COLO668 (cell line): ENCODE results near the gene P4HA1.

Experiments
- DNase-seq: peaks from one replicate; lab custom pipeline; 2025; ENCODE audit not compliant: unreplicated experiment; lab: John Stamatoyannopoulos, UW

Gene P4HA1

DNA sequence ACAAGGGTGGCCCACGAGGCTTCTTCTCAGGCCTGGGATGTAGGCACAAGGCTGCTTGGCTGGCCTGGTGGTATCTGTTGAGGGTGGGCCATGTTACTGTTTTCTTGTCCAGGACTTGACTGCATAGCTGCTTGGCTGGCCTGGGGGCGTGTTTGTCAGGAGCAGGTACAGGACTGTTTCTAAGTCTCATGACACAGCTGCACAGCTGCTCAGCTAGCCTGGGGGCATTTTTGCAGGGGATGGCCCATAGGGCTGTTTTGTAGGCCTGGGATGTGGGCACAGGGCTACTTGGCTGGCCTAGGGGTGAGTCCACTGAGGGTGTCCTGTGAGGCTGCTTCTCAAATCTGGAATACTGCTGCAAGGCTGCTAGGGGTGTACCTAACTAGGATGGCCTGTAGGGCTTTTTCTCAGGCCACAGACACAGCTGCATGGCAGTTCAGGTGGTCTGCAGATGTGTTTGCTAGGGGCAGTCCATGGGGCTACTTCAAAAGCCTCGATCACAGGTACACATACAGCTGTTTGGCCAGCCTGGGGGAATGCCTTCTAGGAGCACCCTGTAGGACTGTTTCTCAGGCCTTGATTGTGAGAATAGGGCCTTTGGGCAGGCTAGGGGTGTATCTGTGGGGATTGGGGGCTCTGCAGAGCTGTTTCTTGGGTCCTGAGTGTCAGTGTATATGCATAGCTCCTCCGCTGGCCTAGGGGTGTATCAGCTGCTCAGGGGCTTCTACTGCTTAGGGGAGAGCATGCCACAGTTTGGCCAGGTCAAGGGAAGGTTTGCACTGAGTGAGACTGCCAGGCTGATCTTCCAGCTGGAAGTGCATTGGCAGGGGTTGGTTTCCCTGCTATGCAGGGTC lies 115.4 kb downstream of the P4HA1 start:
- no peak for DNase-seq

DNA sequence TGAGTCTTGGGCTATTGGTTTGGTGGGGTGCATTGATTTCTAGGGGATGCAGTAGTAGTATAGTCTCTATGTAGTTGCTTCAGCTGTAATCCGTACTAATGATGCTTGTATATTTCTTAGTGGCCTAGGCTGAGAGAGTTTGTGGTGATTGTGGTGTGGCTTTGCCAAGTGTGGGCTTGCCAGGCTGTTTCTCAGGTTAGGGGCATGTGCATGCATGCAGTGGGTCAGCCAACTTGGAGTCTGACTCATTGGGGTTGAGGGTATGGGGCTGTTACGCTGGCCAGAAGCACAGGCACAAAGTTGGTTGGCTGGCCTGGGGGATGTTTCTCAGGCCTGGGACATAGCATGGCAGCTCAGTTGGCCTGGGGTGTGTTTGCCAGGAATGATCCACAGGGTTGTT lies 116.3 kb downstream of the P4HA1 start:
- no peak for DNase-seq

DNA sequence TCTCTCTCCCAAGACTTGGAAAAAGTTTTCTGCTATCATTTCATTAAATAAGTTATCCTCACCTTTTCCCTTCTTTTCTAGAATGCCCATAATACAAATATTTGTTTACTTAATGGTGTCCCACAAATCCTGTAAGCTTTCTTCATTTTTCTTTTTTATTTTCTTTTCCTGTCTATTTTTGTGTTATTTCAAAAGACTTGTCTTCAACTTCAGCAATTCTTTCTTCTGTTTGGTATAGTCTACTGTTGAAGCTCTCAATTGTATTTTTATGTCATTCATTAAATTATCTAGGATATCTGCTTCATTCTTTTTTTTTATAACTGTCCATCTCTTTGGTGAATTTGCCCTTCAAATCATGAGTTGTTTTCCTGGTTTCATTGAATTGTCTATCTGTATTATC lies 117.0 kb downstream of the P4HA1 start:
- no peak for DNase-seq

DNA sequence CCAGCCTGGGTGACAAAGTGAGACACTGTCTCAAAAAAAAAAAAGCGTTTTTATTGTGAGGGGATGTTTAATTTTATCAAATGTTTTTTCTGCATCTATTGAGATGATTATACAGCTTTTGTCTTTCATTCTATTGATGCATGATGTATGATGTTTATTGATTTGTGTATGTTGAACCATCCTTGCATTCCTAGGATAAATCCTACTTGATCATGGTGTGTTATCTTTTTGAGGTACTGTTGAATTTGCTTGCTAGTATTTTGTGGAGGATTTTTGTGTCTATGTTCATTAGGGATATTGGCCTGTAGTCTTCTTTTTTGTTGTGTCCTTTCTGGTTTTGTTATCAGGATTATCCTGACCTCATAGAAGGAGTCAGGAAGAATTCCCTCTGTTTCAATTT lies 119.8 kb downstream of the P4HA1 start:
- no peak for DNase-seq
